OCI-LY7 (cell line): ENCODE data around the gene TRH. TPM values are rescaled to one million over a fixed set of nuclear protein-coding genes. Genes with fewer than 3 reads are reported as not detected.

ENCODE experiments used
- BruUV-seq: library from RNA; stranded (reverse); fragments of 400-500 nt; replicated peaks from 2 replicates; lab custom pipeline; 2021; lab: Mats Ljungman, UMichigan
- CTCF ChIA-PET: fragments of 300-600 bp; sonication (Branson Sonifier 250); formaldehyde crosslinking; loops from one replicate; lab custom pipeline; 2022; ENCODE audit warnings: antibody characterized with exemption; ENCODE audit not compliant: unreplicated experiment; lab: Charles Lee
- POLR2A ChIA-PET: fragments of 300-600 bp; sonication (Branson Sonifier 250); formaldehyde crosslinking; loops from one replicate; lab custom pipeline; 2022; ENCODE audit warnings: antibody characterized with exemption; lab: Charles Lee
- DNase-seq: peaks from one replicate; pipeline ENCODE4 v3.0.0-alpha.2; 2015; ENCODE audit warnings: low spot score
- H2AFZ ChIP-seq: fragments of 200-600 bp; sonication (generic), shearing (Covaris generic); 2 replicates; pipeline ENCODE4 v1.6.1; 2014; ENCODE audit warnings: mild to moderate bottlenecking, antibody characterized with exemption, low read length, moderate library complexity
- H3K27ac ChIP-seq: fragments of 200-600 bp; sonication (generic); 2 replicates; pipeline ENCODE4 v1.5.1; 2014; ENCODE audit warnings: mixed run types, low read depth, mild to moderate bottlenecking, moderate library complexity, low read length, inconsistent platforms; ENCODE audit not compliant: poor library complexity, severe bottlenecking
- H3K36me3 ChIP-seq: fragments of 200-600 bp; sonication (generic); 2 replicates; pipeline ENCODE4 v1.6.1; 2014; ENCODE audit warnings: mild to moderate bottlenecking, antibody characterized with exemption, low read length, moderate library complexity, mixed read lengths; ENCODE audit not compliant: insufficient read depth
- H3K4me1 ChIP-seq: fragments of 200-600 bp; sonication (generic); 2 replicates; pipeline ENCODE4 v1.5.1; 2014; ENCODE audit warnings: mild to moderate bottlenecking, low read length; ENCODE audit not compliant: insufficient read depth, poor library complexity, severe bottlenecking
- H3K4me2 ChIP-seq: fragments of 200-600 bp; sonication (generic); 2 replicates; pipeline ENCODE4 v1.6.1; 2014; ENCODE audit warnings: mild to moderate bottlenecking, low read length
- H3K4me3 ChIP-seq: fragments of 200-600 bp; sonication (generic); 2 replicates; pipeline ENCODE4 v1.5.1; 2014; ENCODE audit warnings: mild to moderate bottlenecking, low read depth, low read length; ENCODE audit not compliant: poor library complexity, severe bottlenecking
- H3K79me2 ChIP-seq: fragments of 200-600 bp; sonication (generic); 2 replicates; pipeline ENCODE4 v1.6.1; 2016; ENCODE audit warnings: low read depth, mild to moderate bottlenecking, low read length, moderate library complexity, mixed read lengths; ENCODE audit not compliant: insufficient read depth
- H3K9me2 ChIP-seq: fragments of 200-600 bp; sonication (generic); 2 replicates; pipeline ENCODE4 v1.6.1; 2016; ENCODE audit warnings: mild to moderate bottlenecking, low read length, mixed read lengths; ENCODE audit not compliant: insufficient read depth
- H3K9me3 ChIP-seq: fragments of 200-600 bp; sonication (generic); 2 replicates; pipeline ENCODE4 v1.6.1; 2014; ENCODE audit warnings: mild to moderate bottlenecking, mixed run types, low read length, mixed read lengths
- H4K20me1 ChIP-seq: fragments of 200-600 bp; sonication (generic); 2 replicates; pipeline ENCODE4 v1.6.1; 2014; ENCODE audit warnings: mild to moderate bottlenecking, antibody characterized with exemption, low read length, moderate library complexity, mixed read lengths; ENCODE audit not compliant: insufficient read depth
- EZH2phosphoT487 ChIP-seq: fragments of 200-600 bp; sonication (generic); IDR thresholded peaks from 2 replicates; pipeline ENCODE4 v1.6.1; 2018; ENCODE audit warnings: low read depth, borderline replicate concordance, mild to moderate bottlenecking, mixed run types, antibody characterized with exemption, low read length, moderate library complexity, mixed read lengths
- intact Hi-C: fragments of 100-400 bp; cut with micrococcal nuclease; formaldehyde crosslinking; loops from one replicate; pipeline ENCODE4 v1.10.0; 2022; ENCODE audit not compliant: unreplicated experiment
- total RNA-seq, 2 experiments: library from RNA; depleted of rRNA in 1 of 2; stranded (reverse); fragments of >200 nt in 1 of 2; shearing (Covaris generic) in 1 of 2; gene quantifications; 2 replicates each; pipeline ENCODE4 v1.2.3, GENCODE V29; 2014 to 2022
- TF ChIP-seq, protein P1 (sequence below): fragments of 200-600 bp; sonication (generic); conservative IDR thresholded peaks from 2 replicates; pipeline ENCODE4 v1.5.1; 2014; ENCODE audit warnings: mild to moderate bottlenecking, antibody characterized with exemption, low read length, moderate library complexity, mixed read lengths

TRH gene
- total RNA-seq, 2 experiments from 2014 or later = not detected

GRCh38 chr3:129983561-129983960 lies 9.0 kb downstream of the TRH start:
- no peak overlapping the region for H3K4me2 ChIP-seq
- intact Hi-C loops = no loop called here
- no peak overlapping the region for H3K27ac ChIP-seq
- no peaks in the 10 kb centered on the region for H3K36me3 ChIP-seq
- H3K9me3 ChIP-seq = no peaks in the 10 kb centered on the region
- no peak overlapping the region for H2AFZ ChIP-seq
- TF ChIP-seq, protein P1, sequence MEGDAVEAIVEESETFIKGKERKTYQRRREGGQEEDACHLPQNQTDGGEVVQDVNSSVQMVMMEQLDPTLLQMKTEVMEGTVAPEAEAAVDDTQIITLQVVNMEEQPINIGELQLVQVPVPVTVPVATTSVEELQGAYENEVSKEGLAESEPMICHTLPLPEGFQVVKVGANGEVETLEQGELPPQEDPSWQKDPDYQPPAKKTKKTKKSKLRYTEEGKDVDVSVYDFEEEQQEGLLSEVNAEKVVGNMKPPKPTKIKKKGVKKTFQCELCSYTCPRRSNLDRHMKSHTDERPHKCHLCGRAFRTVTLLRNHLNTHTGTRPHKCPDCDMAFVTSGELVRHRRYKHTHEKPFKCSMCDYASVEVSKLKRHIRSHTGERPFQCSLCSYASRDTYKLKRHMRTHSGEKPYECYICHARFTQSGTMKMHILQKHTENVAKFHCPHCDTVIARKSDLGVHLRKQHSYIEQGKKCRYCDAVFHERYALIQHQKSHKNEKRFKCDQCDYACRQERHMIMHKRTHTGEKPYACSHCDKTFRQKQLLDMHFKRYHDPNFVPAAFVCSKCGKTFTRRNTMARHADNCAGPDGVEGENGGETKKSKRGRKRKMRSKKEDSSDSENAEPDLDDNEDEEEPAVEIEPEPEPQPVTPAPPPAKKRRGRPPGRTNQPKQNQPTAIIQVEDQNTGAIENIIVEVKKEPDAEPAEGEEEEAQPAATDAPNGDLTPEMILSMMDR = no peak
- TF ChIP-seq EZH2phosphoT487 = no peak
- H3K4me1 ChIP-seq = no peaks in the 10 kb centered on the region
- POLR2A ChIA-PET = no interaction called here
- CTCF ChIA-PET = no interaction called here
- no peak overlapping the region for H3K4me3 ChIP-seq
- H3K9me2 ChIP-seq = no peaks in the 10 kb centered on the region
- no peaks in the 10 kb centered on the region for H3K79me2 ChIP-seq
- no peaks in the 10 kb centered on the region for H4K20me1 ChIP-seq
- BruUV-seq = no TSS peak
- DNase-seq = no peak

DNA sequence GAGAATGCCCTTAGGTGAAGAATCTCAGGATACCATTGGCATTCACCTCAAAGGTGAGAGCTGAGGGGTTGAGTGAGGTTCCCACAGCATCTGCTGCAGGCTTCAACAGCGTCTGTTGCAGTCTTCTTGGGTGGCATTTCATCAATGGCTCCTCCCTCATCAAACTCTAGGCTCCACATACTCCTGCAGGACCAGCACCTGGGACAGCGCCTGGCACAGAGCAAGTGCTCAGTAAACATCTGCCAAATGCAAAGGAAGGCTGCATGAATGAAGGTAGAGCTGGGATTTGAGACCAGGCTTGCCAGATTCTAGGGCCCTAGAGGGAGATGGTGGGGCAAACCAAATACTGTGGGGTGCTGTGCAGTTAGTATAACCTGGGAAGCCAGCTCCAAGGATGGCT lies 9.6 kb downstream of the TRH start:
- H3K79me2 ChIP-seq = no peaks in the 10 kb centered on the region
- intact Hi-C loops = no loop called here
- BruUV-seq = no TSS peak

GRCh38 chr3:129985113-129985512 lies 10.6 kb downstream of the TRH start:
- no peaks in the 10 kb centered on the region for H4K20me1 ChIP-seq
- H3K4me2 ChIP-seq = no peak overlapping the region
- TF ChIP-seq, protein P1 = no peak
- TF ChIP-seq EZH2phosphoT487 = no peak
- ChIA-PET CTCF (no interaction called here), POLR2A (no interaction called here)
- no peaks in the 10 kb centered on the region for H3K36me3 ChIP-seq
- no TSS peak for BruUV-seq
- no peaks in the 10 kb centered on the region for H3K9me3 ChIP-seq
- H3K9me2 ChIP-seq = no peaks in the 10 kb centered on the region
- H3K27ac ChIP-seq = no peak overlapping the region
- no peak for DNase-seq
- no peak overlapping the region for H3K4me3 ChIP-seq
- H3K79me2 ChIP-seq = no peaks in the 10 kb centered on the region
- intact Hi-C loops = no loop called here
- H3K4me1 ChIP-seq = no peaks in the 10 kb centered on the region
- H2AFZ ChIP-seq = no peak overlapping the region

More for the DNA sequence above, 9.6 kb downstream of the TRH start:
- no peak overlapping the region for H2AFZ ChIP-seq
- no peak overlapping the region for H3K4me2 ChIP-seq
- H3K9me3 ChIP-seq = no peaks in the 10 kb centered on the region
- no peak overlapping the region for H3K27ac ChIP-seq
- no peaks in the 10 kb centered on the region for H4K20me1 ChIP-seq
- H3K9me2 ChIP-seq = no peaks in the 10 kb centered on the region
- ChIA-PET POLR2A (no interaction called here), CTCF (no interaction called here)
- DNase-seq = no peak
- H3K4me1 ChIP-seq = no peaks in the 10 kb centered on the region
- TF ChIP-seq EZH2phosphoT487 = no peak
- TF ChIP-seq, protein P1 = no peak
- H3K4me3 ChIP-seq = no peak overlapping the region
- no peaks in the 10 kb centered on the region for H3K36me3 ChIP-seq
